ENCODE measurements around the gene UBE2J1. TPM values are rescaled to one million over a fixed set of nuclear protein-coding genes. Genes with fewer than 3 reads are reported as not detected.

The UBE2J1 gene
- polyA plus RNA-seq, 1 of the 3 experiments (the other 2 are of a cell fraction) = 11.3 TPM

DNA sequence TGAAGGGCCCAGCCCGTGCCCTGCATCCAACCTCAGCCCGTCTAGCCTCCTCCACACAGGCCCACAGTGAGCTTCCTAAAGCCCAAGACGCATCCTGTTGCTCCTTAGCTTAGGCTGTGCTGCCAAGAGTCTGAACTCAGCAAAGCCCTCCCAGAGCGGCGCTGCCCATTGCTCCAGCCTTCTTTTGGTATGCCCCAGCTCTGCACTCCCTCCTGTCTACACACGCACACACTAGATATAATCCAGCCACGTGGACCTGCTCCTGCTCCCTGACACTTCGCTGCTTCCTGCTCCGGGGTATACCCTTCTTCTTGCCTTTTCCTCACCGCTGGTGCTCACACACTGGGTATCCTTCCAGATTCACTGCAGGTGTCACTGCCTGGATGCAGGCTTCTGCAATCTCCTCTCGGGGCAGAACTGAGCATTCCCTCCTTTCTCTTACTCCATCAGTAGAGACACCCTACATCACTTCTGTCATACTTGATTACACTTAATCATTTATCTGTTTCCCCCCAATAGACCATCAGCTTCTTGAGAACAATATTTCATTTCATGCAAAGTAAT is 61.2 kb downstream of the UBE2J1 start:
- Histone ChIP-seq H3K4me1 (ENCODE audit: control insufficient read depth in 1 of 2, insufficient read depth in 2 of 2, low read depth in 1 of 2, low read length in 1 of 2) (no peaks in the 10 kb centered on the region), H3K9me3 (no peaks in the 10 kb centered on the region), H3K4me2 (no peak overlapping the region), H2AFZ (ENCODE audit: low read depth) (no peak overlapping the region), H3K27ac (ENCODE audit: low read depth in 2 of 2, low read length in 1 of 2) (no peak overlapping the region), H3K9ac (no peak overlapping the region), H3K36me3 (replicated peaks in 1 of 2; ENCODE audit: control insufficient read depth in 1 of 2, insufficient read depth in 2 of 2, low read length in 1 of 2) (no peaks in the 10 kb centered on the region), H3K79me2 (ENCODE audit: insufficient read depth) (no peaks in the 10 kb centered on the region), H3F3A (replicated peaks; ENCODE audit: insufficient read depth) (no peaks in the 10 kb centered on the region), H4K20me1 (ENCODE audit: insufficient read depth) (no peaks in the 10 kb centered on the region), H3K9me2 (no peaks in the 10 kb centered on the region), H3K27me3 (ENCODE audit: insufficient read depth) (no peaks in the 10 kb centered on the region), H3K4me3 (ENCODE audit: low read depth in 2 of 2, low read length in 1 of 2) (no peak overlapping the region)
- TF ChIP-seq SIN3A (IDR thresholded peaks at IDR 0.05; ENCODE audit: borderline replicate concordance, low read depth, low read length) (no peak), NFIC (IDR thresholded peaks at IDR 0.05; ENCODE audit: borderline replicate concordance) (no peak), JUND (IDR thresholded peaks at IDR 0.05) (no peak), TAF1 (IDR thresholded peaks at IDR 0.05; ENCODE audit: borderline replicate concordance, low read depth, low read length) (no peak), POLR2AphosphoS5 (IDR thresholded peaks at IDR 0.05; ENCODE audit: low read depth, low read length) (no peak), MXI1 (IDR thresholded peaks at IDR 0.05; ENCODE audit: low read depth, low read length) (no peak)
- TF ChIP-seq, protein P1, sequence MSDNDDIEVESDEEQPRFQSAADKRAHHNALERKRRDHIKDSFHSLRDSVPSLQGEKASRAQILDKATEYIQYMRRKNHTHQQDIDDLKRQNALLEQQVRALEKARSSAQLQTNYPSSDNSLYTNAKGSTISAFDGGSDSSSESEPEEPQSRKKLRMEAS (IDR thresholded peaks at IDR 0.05; ENCODE audit: low read depth) = no peak
- TF ChIP-seq, protein P2, sequence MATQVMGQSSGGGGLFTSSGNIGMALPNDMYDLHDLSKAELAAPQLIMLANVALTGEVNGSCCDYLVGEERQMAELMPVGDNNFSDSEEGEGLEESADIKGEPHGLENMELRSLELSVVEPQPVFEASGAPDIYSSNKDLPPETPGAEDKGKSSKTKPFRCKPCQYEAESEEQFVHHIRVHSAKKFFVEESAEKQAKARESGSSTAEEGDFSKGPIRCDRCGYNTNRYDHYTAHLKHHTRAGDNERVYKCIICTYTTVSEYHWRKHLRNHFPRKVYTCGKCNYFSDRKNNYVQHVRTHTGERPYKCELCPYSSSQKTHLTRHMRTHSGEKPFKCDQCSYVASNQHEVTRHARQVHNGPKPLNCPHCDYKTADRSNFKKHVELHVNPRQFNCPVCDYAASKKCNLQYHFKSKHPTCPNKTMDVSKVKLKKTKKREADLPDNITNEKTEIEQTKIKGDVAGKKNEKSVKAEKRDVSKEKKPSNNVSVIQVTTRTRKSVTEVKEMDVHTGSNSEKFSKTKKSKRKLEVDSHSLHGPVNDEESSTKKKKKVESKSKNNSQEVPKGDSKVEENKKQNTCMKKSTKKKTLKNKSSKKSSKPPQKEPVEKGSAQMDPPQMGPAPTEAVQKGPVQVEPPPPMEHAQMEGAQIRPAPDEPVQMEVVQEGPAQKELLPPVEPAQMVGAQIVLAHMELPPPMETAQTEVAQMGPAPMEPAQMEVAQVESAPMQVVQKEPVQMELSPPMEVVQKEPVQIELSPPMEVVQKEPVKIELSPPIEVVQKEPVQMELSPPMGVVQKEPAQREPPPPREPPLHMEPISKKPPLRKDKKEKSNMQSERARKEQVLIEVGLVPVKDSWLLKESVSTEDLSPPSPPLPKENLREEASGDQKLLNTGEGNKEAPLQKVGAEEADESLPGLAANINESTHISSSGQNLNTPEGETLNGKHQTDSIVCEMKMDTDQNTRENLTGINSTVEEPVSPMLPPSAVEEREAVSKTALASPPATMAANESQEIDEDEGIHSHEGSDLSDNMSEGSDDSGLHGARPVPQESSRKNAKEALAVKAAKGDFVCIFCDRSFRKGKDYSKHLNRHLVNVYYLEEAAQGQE (IDR thresholded peaks at IDR 0.05; ENCODE audit: low read depth, low read length) = no peak
- TF ChIP-seq, protein P3, sequence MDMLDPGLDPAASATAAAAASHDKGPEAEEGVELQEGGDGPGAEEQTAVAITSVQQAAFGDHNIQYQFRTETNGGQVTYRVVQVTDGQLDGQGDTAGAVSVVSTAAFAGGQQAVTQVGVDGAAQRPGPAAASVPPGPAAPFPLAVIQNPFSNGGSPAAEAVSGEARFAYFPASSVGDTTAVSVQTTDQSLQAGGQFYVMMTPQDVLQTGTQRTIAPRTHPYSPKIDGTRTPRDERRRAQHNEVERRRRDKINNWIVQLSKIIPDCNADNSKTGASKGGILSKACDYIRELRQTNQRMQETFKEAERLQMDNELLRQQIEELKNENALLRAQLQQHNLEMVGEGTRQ (IDR thresholded peaks at IDR 0.05; ENCODE audit: borderline replicate concordance, low read depth, low read length) = no peak
- DNase-seq = no peak
- CTCF ChIA-PET = interaction anchor here (1.5 to 2.7 kb wide), 2 partner anchors 7 to 20 kb away, joined by 3 to 6 read pairs; no protein-coding TSS in a partner anchor
- POLR2A ChIA-PET = interaction anchor here (1.2 kb wide), 1 partner anchor 61 kb away, joined by 3 read pairs; the partner anchor contains the start of gene UBE2J1
- 67% methylated on average over 11 of the region's 11 CpGs for WGBS (ENCODE audit: low lambda C conversion rate)

DNA sequence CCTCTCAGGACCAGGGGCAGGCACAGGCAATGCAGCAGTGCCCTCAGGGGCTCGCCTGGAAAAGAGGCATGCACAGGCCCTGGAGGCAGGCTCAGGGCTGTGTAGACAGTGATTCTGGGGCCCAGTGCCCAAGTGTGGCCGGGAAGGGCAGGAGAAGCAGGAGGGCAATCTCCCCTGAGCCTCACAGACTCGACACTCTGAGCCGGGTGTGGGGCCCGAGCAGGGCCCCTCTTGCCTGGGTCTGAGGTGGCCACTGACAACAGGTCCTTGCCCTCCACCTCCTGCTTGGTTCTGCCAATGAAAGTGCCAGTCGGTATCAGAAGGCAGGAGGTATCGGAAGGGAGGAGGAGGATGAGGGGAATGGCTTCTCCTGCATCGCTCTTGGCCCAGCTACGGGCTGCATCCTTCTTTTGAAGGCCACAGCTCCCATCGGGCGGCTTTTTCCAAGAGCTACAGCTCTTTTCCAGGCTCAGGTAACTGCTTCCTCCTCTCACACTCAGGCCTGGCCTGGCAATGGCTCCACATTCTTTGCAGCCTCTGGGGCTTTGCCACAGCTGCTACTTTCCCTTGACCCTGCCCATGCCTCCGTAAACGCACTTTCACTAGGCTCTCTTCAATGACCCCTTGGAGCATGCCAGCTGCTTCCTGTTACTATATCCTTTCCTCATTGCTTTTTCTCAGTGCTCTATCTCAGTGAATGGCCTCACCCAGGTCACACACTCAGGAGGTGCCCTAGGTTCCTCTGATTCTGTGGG is 61.9 kb downstream of the UBE2J1 start:
- Histone ChIP-seq H2AFZ (ENCODE audit: low read depth) (no peak overlapping the region), H3K36me3 (replicated peaks in 1 of 2; ENCODE audit: control insufficient read depth in 1 of 2, insufficient read depth in 2 of 2, low read length in 1 of 2) (no peaks in the 10 kb centered on the region), H3K4me3 (ENCODE audit: low read depth in 2 of 2, low read length in 1 of 2) (no peak overlapping the region), H3K4me2 (no peak overlapping the region), H3K9me2 (no peaks in the 10 kb centered on the region), H4K20me1 (ENCODE audit: insufficient read depth) (no peaks in the 10 kb centered on the region), H3K79me2 (ENCODE audit: insufficient read depth) (no peaks in the 10 kb centered on the region), H3K4me1 (ENCODE audit: control insufficient read depth in 1 of 2, insufficient read depth in 2 of 2, low read depth in 1 of 2, low read length in 1 of 2) (no peaks in the 10 kb centered on the region), H3K27me3 (ENCODE audit: insufficient read depth) (no peaks in the 10 kb centered on the region), H3F3A (replicated peaks; ENCODE audit: insufficient read depth) (no peaks in the 10 kb centered on the region), H3K27ac (ENCODE audit: low read depth in 2 of 2, low read length in 1 of 2) (no peak overlapping the region), H3K9ac (no peak overlapping the region), H3K9me3 (no peaks in the 10 kb centered on the region)
- no peak for DNase-seq
- TF ChIP-seq, protein P4, sequence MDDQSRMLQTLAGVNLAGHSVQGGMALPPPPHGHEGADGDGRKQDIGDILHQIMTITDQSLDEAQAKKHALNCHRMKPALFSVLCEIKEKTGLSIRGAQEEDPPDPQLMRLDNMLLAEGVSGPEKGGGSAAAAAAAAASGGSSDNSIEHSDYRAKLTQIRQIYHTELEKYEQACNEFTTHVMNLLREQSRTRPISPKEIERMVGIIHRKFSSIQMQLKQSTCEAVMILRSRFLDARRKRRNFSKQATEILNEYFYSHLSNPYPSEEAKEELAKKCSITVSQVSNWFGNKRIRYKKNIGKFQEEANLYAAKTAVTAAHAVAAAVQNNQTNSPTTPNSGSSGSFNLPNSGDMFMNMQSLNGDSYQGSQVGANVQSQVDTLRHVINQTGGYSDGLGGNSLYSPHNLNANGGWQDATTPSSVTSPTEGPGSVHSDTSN (IDR thresholded peaks at IDR 0.05) = no peak
- no peak for TF ChIP-seq CHD2 (IDR thresholded peaks at IDR 0.05; ENCODE audit: low read length, partially characterized antibody)
- no peak for TF ChIP-seq ELF1 (IDR thresholded peaks at IDR 0.05)
- no peak for TF ChIP-seq EP300 (IDR thresholded peaks at IDR 0.05; ENCODE audit: borderline replicate concordance in 1 of 2, low read depth in 1 of 2, low read length in 1 of 2)
- TF ChIP-seq, protein P1 (IDR thresholded peaks at IDR 0.05; ENCODE audit: low read depth) = no peak
- no peak for TF ChIP-seq NFIC (IDR thresholded peaks at IDR 0.05; ENCODE audit: borderline replicate concordance)
- TF ChIP-seq RFX5 (IDR thresholded peaks at IDR 0.05; ENCODE audit: low read length) = no peak
- TF ChIP-seq RCOR1 (IDR thresholded peaks at IDR 0.05; ENCODE audit: low read length) = no peak
- WGBS (ENCODE audit: low lambda C conversion rate) = 76% methylated on average over 10 of the region's 13 CpGs
- POLR2A ChIA-PET = interaction anchor here (1.2 kb wide), 1 partner anchor 62 kb away, joined by 3 read pairs; the partner anchor contains the start of gene UBE2J1
- CTCF ChIA-PET = interaction anchor here (1.5 to 2.7 kb wide), 2 partner anchors 8 to 21 kb away, joined by 3 to 6 read pairs; no protein-coding TSS in a partner anchor
